K562 (cell line): ENCODE measurements around the gene ACOX1. TPM values are rescaled to one million over a fixed set of nuclear protein-coding genes. Genes with fewer than 3 reads are reported as not detected.

Experiments used
- BACH1 ChIP-seq: fragments of 200-800 bp; sonication (Bioruptor generic); IDR thresholded peaks from 2 replicates; pipeline ENCODE4 v1.6.1; 2016; ENCODE audit warnings: missing genetic modification characterization, missing compliant biosample characterization
- BRCA1 ChIP-seq, 2 experiments: fragments of 450-650 bp in 1 of 2; sonication (generic) in 1 of 2; formaldehyde crosslinking in 1 of 2; IDR thresholded peaks; 2 replicates each; pipeline versions ENCODE4 v1.5.0 to v1.6.1; 2017 to 2020; ENCODE audit warnings: mild to moderate bottlenecking in 1 of 2, missing genetic modification reagents in 1 of 2
- BRF2 ChIP-seq: IDR thresholded peaks from 3 replicates; pipeline ENCODE4 v1.6.1; 2011; ENCODE audit warnings: borderline replicate concordance, mild to moderate bottlenecking; ENCODE audit not compliant: insufficient read length, insufficient read depth
- DMBX1 ChIP-seq: fragments of 250-450 bp; sonication (Bioruptor Pico); IDR thresholded peaks from 2 replicates; pipeline ENCODE4 v1.8.0; 2022; ENCODE audit warnings: inconsistent platforms, mild to moderate bottlenecking, moderate library complexity, borderline replicate concordance
- GABPB2 ChIP-seq: fragments of 250-450 bp; sonication (Bioruptor Pico); conservative IDR thresholded peaks from 2 replicates; pipeline ENCODE4 v1.5.1; 2021; ENCODE audit warnings: mild to moderate bottlenecking
- HMG20A ChIP-seq: fragments of 450-650 bp; formaldehyde crosslinking; conservative IDR thresholded peaks from 2 replicates; pipeline ENCODE4 v1.4.0; 2020; ENCODE audit warnings: mild to moderate bottlenecking, mixed read lengths
- HNRNPK ChIP-seq: fragments of 200-400 bp; formaldehyde crosslinking; IDR thresholded peaks from one replicate; pipeline ENCODE4 v1.6.1; 2018; ENCODE audit warnings: mild to moderate bottlenecking, low read depth, low read length; ENCODE audit not compliant: poor library complexity, severe bottlenecking
- JUN ChIP-seq, 2 experiments: sonication (generic) in 1 of 2; formaldehyde crosslinking in 1 of 2; IDR thresholded peaks; 2 replicates each; pipeline versions ENCODE4 v1.6.1 to v1.8.0; 2012 to 2022; ENCODE audit warnings: borderline replicate concordance in 2 of 2, mild to moderate bottlenecking in 2 of 2, improper control_type of control experiment in 1 of 2, low read depth in 1 of 2, low read length in 1 of 2, missing genetic modification reagents in 1 of 2
- KDM2B ChIP-seq: fragments of 250-450 bp; sonication (Bioruptor Pico); IDR thresholded peaks from 2 replicates; pipeline ENCODE4 v1.8.0; 2021; ENCODE audit warnings: mild to moderate bottlenecking, moderate library complexity
- NFE2L1 ChIP-seq: fragments of 450-650 bp; IDR thresholded peaks from 2 replicates; pipeline ENCODE4 v1.6.1; 2016; ENCODE audit warnings: missing genetic modification characterization, low read depth, mild to moderate bottlenecking, missing compliant biosample characterization, moderate library complexity, borderline replicate concordance
- NFYB ChIP-seq: IDR thresholded peaks from 2 replicates; pipeline ENCODE4 v1.6.1; 2011; ENCODE audit warnings: mild to moderate bottlenecking, moderate library complexity; ENCODE audit not compliant: insufficient read length; ENCODE audit errors: extremely low read depth
- NR2C1 ChIP-seq, 2 experiments: fragments of 450-650 bp; IDR thresholded peaks; 2 replicates each; pipeline ENCODE4 v1.6.1; 2017; ENCODE audit warnings: mild to moderate bottlenecking in 2 of 2, antibody characterized with exemption in 1 of 2, inconsistent platforms in 1 of 2, missing compliant biosample characterization in 1 of 2, missing genetic modification characterization in 1 of 2
- POLR2AphosphoS5 ChIP-seq: IDR thresholded peaks from 2 replicates; pipeline ENCODE4 v1.6.1; 2011; ENCODE audit warnings: mild to moderate bottlenecking, low read depth, low read length, moderate library complexity; ENCODE audit not compliant: control insufficient read depth, insufficient read depth
- POLR3G ChIP-seq: IDR thresholded peaks from 2 replicates; pipeline ENCODE4 v1.6.1; 2011; ENCODE audit not compliant: insufficient read length, insufficient replicate concordance; ENCODE audit errors: extremely low read depth
- RBM17 ChIP-seq: fragments of 200-400 bp; formaldehyde crosslinking; IDR thresholded peaks from 2 replicates; pipeline ENCODE4 v1.6.1; 2017; ENCODE audit warnings: low read depth, mild to moderate bottlenecking, low read length, borderline replicate concordance
- SMAD3 ChIP-seq: fragments of 450-650 bp; formaldehyde crosslinking; conservative IDR thresholded peaks from 2 replicates; pipeline ENCODE4 v1.4.0; 2020; ENCODE audit warnings: mild to moderate bottlenecking
- SREBF1 ChIP-seq: fragments of 150-350 bp; IDR thresholded peaks from 2 replicates; pipeline ENCODE4 v1.6.1; 2014; ENCODE audit warnings: antibody characterized with exemption, low read depth, low read length, borderline replicate concordance
- TEAD2 ChIP-seq: fragments of 450-650 bp; IDR thresholded peaks from 2 replicates; pipeline ENCODE4 v1.6.1; 2016; ENCODE audit warnings: missing genetic modification characterization, control low read depth, missing compliant biosample characterization
- ZBTB34 ChIP-seq: fragments of 250-450 bp; sonication (Bioruptor Pico); IDR thresholded peaks from 2 replicates; pipeline ENCODE4 v1.8.0; 2021; ENCODE audit warnings: mild to moderate bottlenecking, moderate library complexity
- ZNF134 ChIP-seq: fragments of 250-450 bp; sonication (Bioruptor Pico); conservative IDR thresholded peaks from 2 replicates; pipeline ENCODE4 v1.4.0; 2020
- ZNF146 ChIP-seq: IDR thresholded peaks from one replicate; pipeline ENCODE4 v1.6.1; 2018; ENCODE audit warnings: missing compliant biosample characterization; ENCODE audit not compliant: unreplicated experiment
- ZNF717 ChIP-seq: fragments of 250-450 bp; sonication (Bioruptor Pico); IDR thresholded peaks from 2 replicates; pipeline ENCODE4 v1.5.0; 2021
- ZZZ3 ChIP-seq: fragments of 450-650 bp; IDR thresholded peaks from 2 replicates; pipeline ENCODE4 v1.6.1; 2016; ENCODE audit warnings: antibody characterized with exemption, mild to moderate bottlenecking, moderate library complexity
- polyA plus RNA-seq, 8 experiments: library from polyadenylated mRNA; depleted of rRNA in 4 of 8; stranded (reverse) in 5 of 8; unstranded in 3 of 8; fragments of >200 nt; fragmentation: Nextera tagmentation in 2 of 8; fragmentation: Illumina TruSeq in 1 of 8; extraction: Ambion mirVana in 2 of 8; extraction: Trizol in 1 of 8; gene quantifications; 2 replicates each; pipeline versions ENCODE4 v1.2.1 to v1.2.3, GENCODE V29; 2011 to 2014; ENCODE audit warnings: inconsistent platforms in 1 of 8, missing spikeins in 1 of 8
- total RNA-seq, 7 experiments: library from RNA; depleted of rRNA in 6 of 7; stranded (reverse); fragments of >200 nt in 6 of 7; fragmentation: Illumina TruSeq in 2 of 7; extraction: Trizol in 2 of 7; gene quantifications; 2 replicates each; pipeline versions ENCODE4 v1.2.1 to v1.2.3, GENCODE V29; 2011 to 2021; ENCODE audit warnings: low replicate concordance in 1 of 7

ACOX1 gene
- total and polyA plus RNA-seq, 9 of the 15 experiments (the other 6 are each of a cell fraction or from before 2014, with no cell fraction given), result 7.8 to 24.1 (median 14.5) TPM

- TF ChIP-seq POLR2AphosphoS5 (peak; percentile 96), GABPB2 (CRISPR knock-in tag) (no peak), ZNF146 (CRISPR knock-in tag) (no peak), KDM2B (CRISPR knock-in tag) (no peak), ZNF717 (CRISPR knock-in tag) (no peak), ZBTB34 (CRISPR knock-in tag) (no peak), RBM17 (no peak), HNRNPK (no peak), NR2C1 (IDR thresholded peaks at IDR 0.05) (no peak), NR2C1 (tag; IDR thresholded peaks at IDR 0.05) (no peak; the same call in none of the 2 replicates), NFE2L1 (tag) (no peak), BACH1 (tag) (no peak), BRCA1 (IDR thresholded peaks at IDR 0.05) (no peak), BRCA1 (CRISPR knock-in tag; IDR thresholded peaks at IDR 0.05) (no peak), TEAD2 (tag) (no peak), SREBF1 (no peak), ZNF134 (no peak), JUN (IDR thresholded peaks at IDR 0.05; ENCODE audit: borderline replicate concordance, low read depth, low read length) (peak; percentile 64; the same call in 1 of the 2 replicates), JUN (CRISPR knock-in tag; IDR thresholded peaks at IDR 0.05; ENCODE audit: borderline replicate concordance) (no peak), POLR3G (no peak), NFYB (no peak), SMAD3 (CRISPR knock-in tag) (no peak), HMG20A (no peak), DMBX1 (CRISPR knock-in tag) (peak; percentile 34; the same call in 1 of the 2 replicates), ZZZ3 (no peak), BRF2 (no peak)
These were observed 38.1 kb downstream of the ACOX1 start, which contains the start of gene FBF1 (continued) for GRCh38 chr17:75940727-75941441.
